ENCODE data around the gene ZNF319. TPM values are rescaled to one million over a fixed set of nuclear protein-coding genes. Genes with fewer than 3 reads are reported as not detected.

The ZNF319 gene
- total and polyA plus RNA-seq, 8 donors: 3.5 to 7.0 (median 4.6) TPM

DNA sequence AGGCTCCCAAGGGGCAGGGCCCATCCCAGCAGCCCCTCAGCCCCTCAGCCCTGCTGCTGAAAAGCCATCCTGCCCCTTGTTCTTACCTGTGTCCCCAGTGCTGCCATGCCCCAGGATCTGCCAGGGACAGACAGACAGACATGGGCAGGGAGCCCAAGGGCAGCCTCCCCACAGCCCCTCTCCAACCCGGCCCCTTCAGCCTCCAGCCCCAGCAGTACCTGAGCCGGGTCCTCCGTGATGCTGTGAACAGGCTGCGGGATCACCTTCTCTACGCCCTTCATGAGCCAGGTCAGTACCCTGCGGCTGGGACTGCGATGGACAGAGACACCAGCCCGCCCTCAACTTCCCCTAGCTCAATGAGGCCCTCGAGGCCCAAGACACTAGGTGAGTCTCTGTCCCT, 37.7 kb downstream of the ZNF319 start:
- FAIRE-seq: no peak

GRCh38 chr16:57962046-57962445, 38.4 kb downstream of the ZNF319 start:
- H3K27ac ChIP-seq: no peak overlapping the region
- no peak overlapping the region for H3K4me3 ChIP-seq
- ATAC-seq (no peak), FAIRE-seq (no peak), DNase-seq (no peak)
- no peaks in the 10 kb centered on the region for H3K9me3 ChIP-seq
- intact Hi-C loops (cut with DNase I): no loop called here
- no peaks in the 10 kb centered on the region for H3K36me3 ChIP-seq
- no peaks in the 10 kb centered on the region for H3K27me3 ChIP-seq
- WGBS, 2 donors: 64 to 72% methylated on average over 5 of the region's 5 CpGs
- H3K4me1 ChIP-seq: no peaks in the 10 kb centered on the region
- TF ChIP-seq, protein P1, sequence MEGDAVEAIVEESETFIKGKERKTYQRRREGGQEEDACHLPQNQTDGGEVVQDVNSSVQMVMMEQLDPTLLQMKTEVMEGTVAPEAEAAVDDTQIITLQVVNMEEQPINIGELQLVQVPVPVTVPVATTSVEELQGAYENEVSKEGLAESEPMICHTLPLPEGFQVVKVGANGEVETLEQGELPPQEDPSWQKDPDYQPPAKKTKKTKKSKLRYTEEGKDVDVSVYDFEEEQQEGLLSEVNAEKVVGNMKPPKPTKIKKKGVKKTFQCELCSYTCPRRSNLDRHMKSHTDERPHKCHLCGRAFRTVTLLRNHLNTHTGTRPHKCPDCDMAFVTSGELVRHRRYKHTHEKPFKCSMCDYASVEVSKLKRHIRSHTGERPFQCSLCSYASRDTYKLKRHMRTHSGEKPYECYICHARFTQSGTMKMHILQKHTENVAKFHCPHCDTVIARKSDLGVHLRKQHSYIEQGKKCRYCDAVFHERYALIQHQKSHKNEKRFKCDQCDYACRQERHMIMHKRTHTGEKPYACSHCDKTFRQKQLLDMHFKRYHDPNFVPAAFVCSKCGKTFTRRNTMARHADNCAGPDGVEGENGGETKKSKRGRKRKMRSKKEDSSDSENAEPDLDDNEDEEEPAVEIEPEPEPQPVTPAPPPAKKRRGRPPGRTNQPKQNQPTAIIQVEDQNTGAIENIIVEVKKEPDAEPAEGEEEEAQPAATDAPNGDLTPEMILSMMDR (IDR thresholded peaks at IDR 0.05): no peak

More for the DNA sequence above, 37.7 kb downstream of the ZNF319 start:
- 73 to 76% methylated on average over 9 of the region's 9 CpGs for WGBS, 2 donors
- Histone ChIP-seq H3K27me3 (no peaks in the 10 kb centered on the region), H3K27ac (no peak overlapping the region), H3K36me3 (no peaks in the 10 kb centered on the region), H3K4me1 (no peaks in the 10 kb centered on the region), H3K9me3 (no peaks in the 10 kb centered on the region), H3K4me3 (no peak overlapping the region)
- intact Hi-C loops (cut with DNase I): no loop called here
- ATAC-seq (no peak), DNase-seq (no peak)
- TF ChIP-seq, protein P1 (IDR thresholded peaks at IDR 0.05): no peak

DNA sequence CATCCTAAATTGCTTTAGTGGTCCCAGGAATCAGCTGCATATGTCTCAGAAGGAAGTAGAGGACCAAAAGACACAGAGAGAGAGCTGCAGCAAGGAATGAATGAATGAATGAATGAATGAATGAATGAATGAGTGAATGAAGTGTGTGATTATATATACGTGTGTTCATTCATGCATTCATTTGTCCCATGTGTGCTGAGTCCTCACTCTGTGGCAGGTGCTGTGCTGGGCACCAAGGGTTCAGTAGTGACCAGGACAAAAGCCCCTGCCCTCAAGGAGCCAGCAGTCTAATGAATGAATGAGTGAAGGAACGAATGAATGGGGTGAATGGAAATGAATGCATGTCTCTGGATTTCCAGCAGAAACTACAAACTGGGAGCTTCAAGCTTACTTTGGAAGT, 38.9 kb downstream of the ZNF319 start:
- DNase-seq (no peak), FAIRE-seq (no peak), ATAC-seq (no peak)
- H3K36me3 ChIP-seq: no peaks in the 10 kb centered on the region
- intact Hi-C loops (cut with DNase I): no loop called here
- TF ChIP-seq, protein P1 (IDR thresholded peaks at IDR 0.05): no peak
- H3K27me3 ChIP-seq: no peaks in the 10 kb centered on the region
- H3K4me3 ChIP-seq: no peak overlapping the region
- H3K9me3 ChIP-seq: no peaks in the 10 kb centered on the region
- 40 to 60% methylated on average over 2 of the region's 2 CpGs for WGBS, 2 donors
- no peak overlapping the region for H3K27ac ChIP-seq
- H3K4me1 ChIP-seq: no peaks in the 10 kb centered on the region

DNA sequence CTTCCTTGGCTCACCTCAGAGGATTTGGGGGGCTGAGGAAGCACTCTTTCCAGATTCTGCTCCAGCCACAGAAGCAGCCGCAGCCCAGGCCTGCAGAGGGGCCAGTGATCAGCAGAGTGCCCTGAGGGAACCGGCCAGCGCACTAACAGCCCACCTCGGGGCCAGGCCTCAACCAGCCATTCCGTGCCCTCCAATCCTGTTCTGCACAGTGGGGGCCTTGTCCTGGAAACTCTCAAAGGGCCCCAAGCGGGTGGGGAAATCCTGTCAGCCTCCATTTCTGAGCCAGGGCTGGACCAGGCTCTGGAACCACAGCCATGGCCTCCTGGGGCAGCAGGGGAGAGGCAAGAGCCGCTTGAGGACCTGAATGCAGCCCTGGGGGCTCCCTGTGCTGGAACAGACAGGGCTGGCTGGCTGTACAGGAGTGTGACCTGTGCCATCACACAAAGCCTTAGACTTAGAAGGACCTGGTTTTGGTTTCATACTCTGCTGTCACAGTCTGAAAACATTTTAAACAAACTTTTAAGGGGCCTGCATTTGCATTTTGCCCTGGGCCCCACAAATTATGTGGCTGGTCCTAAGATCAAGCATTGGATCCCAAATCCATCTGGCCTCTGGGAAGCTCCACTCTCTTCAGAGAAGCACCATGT, 39.5 kb downstream of the ZNF319 start:
- Histone ChIP-seq H3K9me3 (no peaks in the 10 kb centered on the region), H3K27me3 (no peaks in the 10 kb centered on the region), H3K4me3 (no peak overlapping the region), H3K4me1 (no peaks in the 10 kb centered on the region), H3K36me3 (no peaks in the 10 kb centered on the region), H3K27ac (no peak overlapping the region)
- FAIRE-seq (no peak), ATAC-seq (no peak), DNase-seq (no peak)
- TF ChIP-seq, protein P1 (IDR thresholded peaks at IDR 0.05): no peak
- WGBS, 2 donors: 90 to 95% methylated on average over 7 of the region's 7 CpGs
- intact Hi-C loops (cut with DNase I): no loop called here

DNA sequence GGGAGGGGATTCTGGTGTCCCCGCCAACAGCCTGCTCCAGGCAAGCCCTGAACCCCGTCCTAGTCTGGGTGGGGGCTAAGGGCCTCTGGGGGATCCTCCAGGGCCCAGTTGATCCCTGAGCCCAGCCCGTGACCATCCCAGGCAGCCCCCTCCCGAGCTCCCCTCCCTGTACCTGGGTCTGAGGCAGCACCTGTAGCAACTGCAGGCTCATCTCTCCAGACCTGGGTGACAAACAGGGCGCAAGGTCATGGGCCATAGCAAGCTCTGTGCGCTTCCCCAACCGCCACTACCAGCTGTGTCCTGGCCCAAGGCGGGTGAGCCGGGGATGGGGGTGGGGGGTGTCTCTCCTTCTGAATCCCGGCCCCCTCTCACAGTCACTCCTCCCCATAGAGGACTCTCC, 40.2 kb downstream of the ZNF319 start:
- Histone ChIP-seq H3K27ac (no peak overlapping the region), H3K9me3 (no peaks in the 10 kb centered on the region), H3K36me3 (no peaks in the 10 kb centered on the region), H3K4me1 (no peaks in the 10 kb centered on the region), H3K27me3 (no peaks in the 10 kb centered on the region), H3K4me3 (no peak overlapping the region)
- TF ChIP-seq, protein P1 (IDR thresholded peaks at IDR 0.05): no peak
- no peak for DNase-seq
- ATAC-seq: no peak
- intact Hi-C loops (cut with DNase I): no loop called here
- no peak for FAIRE-seq
- 73 to 90% methylated on average over 7 to 10 of the region's 10 CpGs for WGBS, 2 donors
